HL-60 (cell line): ENCODE results near the gene FOXN1.
A peak's percentile ranks its signal among the peaks of the same experiment; 100 is the strongest.

Source experiments
- DNase-seq, 2 experiments: peaks; one replicate each; pipeline ENCODE4 v3.0.0-alpha.2; 2010 to 2020; ENCODE audit warnings: low read depth in 1 of 2, low spot score in 1 of 2
- H3K27ac ChIP-seq: fragments of 250-450 bp; sonication (Bioruptor Pico); replicated peaks from 2 replicates; pipeline ENCODE4 v1.5.1; 2020; ENCODE audit warnings: mild to moderate bottlenecking, moderate library complexity
- H3K27me3 ChIP-seq: fragments of 250-450 bp; sonication (Bioruptor Pico); 2 replicates; pipeline ENCODE4 v1.5.1; 2021; ENCODE audit warnings: mild to moderate bottlenecking, moderate library complexity; ENCODE audit not compliant: insufficient read depth, poor library complexity, severe bottlenecking
- H3K4me3 ChIP-seq: replicated peaks from 2 replicates; pipeline ENCODE4 v1.5.1; 2011; ENCODE audit warnings: mild to moderate bottlenecking, control low read depth, low read length; ENCODE audit not compliant: insufficient read depth
- CTCF ChIP-seq: IDR thresholded peaks from one replicate; pipeline ENCODE4 v1.5.1; 2011; ENCODE audit warnings: low read length, control low read depth, inconsistent platforms; ENCODE audit not compliant: insufficient read depth
- GABPA ChIP-seq: IDR thresholded peaks from 2 replicates; pipeline ENCODE4 v1.6.1; 2012; ENCODE audit warnings: low read depth
- POLR2AphosphoS5 ChIP-seq: IDR thresholded peaks from 2 replicates; pipeline ENCODE4 v1.6.1; 2012; ENCODE audit warnings: low read depth
- REST ChIP-seq: IDR thresholded peaks from 2 replicates; pipeline ENCODE4 v1.6.1; 2012; ENCODE audit warnings: low read depth; ENCODE audit not compliant: insufficient replicate concordance
- SPI1 ChIP-seq: IDR thresholded peaks from 2 replicates; pipeline ENCODE4 v1.6.1; 2012; ENCODE audit warnings: low read depth, mild to moderate bottlenecking, borderline replicate concordance

Gene FOXN1

GRCh38 chr17:28507567-28508203, 1.5 kb downstream of the FOXN1 start:
- no peak overlapping the region for H3K27ac ChIP-seq
- H3K4me3 ChIP-seq = no peak overlapping the region
- H3K27me3 ChIP-seq = peaks cover 5% of the 10 kb centered on the region
- TF ChIP-seq REST = no peak
- no peak for DNase-seq

GRCh38 chr17:28508211-28508724, 2.1 kb downstream of the FOXN1 start:
- peaks cover 3% of the 10 kb centered on the region for H3K27me3 ChIP-seq
- H3K4me3 ChIP-seq = no peak overlapping the region
- no peak for DNase-seq
- no peak for TF ChIP-seq GABPA
- no peak for TF ChIP-seq CTCF
- no peak for TF ChIP-seq POLR2AphosphoS5
- TF ChIP-seq REST = no peak
- TF ChIP-seq SPI1 = no peak
- no peak overlapping the region for H3K27ac ChIP-seq

GRCh38 chr17:28509789-28510188, 3.6 kb downstream of the FOXN1 start:
- no peak overlapping the region for H3K4me3 ChIP-seq
- DNase-seq = peak in 1 of 2 experiments; percentile 49
- H3K27me3 ChIP-seq = peaks cover 2% of the 10 kb centered on the region
- TF ChIP-seq POLR2AphosphoS5 (no peak), GABPA (no peak), SPI1 (no peak), REST (no peak), CTCF (no peak)
- no peak overlapping the region for H3K27ac ChIP-seq
